Hepatocyte (in vitro differentiated cells): ENCODE measurements around the gene KCNJ2.

Source experiments
- EZH2 ChIP-seq: fragments of 200-600 bp; sonication (generic); IDR thresholded peaks from 2 replicates; pipeline ENCODE4 v1.6.1; 2016; ENCODE audit warnings: antibody characterized with exemption, mild to moderate bottlenecking, borderline replicate concordance
- TF ChIP-seq, protein P1 (sequence below): fragments of 200-600 bp; sonication (generic); IDR thresholded peaks from 2 replicates; pipeline ENCODE4 v1.5.1; 2016; ENCODE audit warnings: antibody characterized with exemption, mild to moderate bottlenecking; ENCODE audit not compliant: poor library complexity

- TF ChIP-seq, protein P1, sequence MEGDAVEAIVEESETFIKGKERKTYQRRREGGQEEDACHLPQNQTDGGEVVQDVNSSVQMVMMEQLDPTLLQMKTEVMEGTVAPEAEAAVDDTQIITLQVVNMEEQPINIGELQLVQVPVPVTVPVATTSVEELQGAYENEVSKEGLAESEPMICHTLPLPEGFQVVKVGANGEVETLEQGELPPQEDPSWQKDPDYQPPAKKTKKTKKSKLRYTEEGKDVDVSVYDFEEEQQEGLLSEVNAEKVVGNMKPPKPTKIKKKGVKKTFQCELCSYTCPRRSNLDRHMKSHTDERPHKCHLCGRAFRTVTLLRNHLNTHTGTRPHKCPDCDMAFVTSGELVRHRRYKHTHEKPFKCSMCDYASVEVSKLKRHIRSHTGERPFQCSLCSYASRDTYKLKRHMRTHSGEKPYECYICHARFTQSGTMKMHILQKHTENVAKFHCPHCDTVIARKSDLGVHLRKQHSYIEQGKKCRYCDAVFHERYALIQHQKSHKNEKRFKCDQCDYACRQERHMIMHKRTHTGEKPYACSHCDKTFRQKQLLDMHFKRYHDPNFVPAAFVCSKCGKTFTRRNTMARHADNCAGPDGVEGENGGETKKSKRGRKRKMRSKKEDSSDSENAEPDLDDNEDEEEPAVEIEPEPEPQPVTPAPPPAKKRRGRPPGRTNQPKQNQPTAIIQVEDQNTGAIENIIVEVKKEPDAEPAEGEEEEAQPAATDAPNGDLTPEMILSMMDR = no peak
- no peak for TF ChIP-seq EZH2
Observed at GRCh38 chr17:70159980-70160379, 9.4 kb upstream of the KCNJ2 start.
